Natural killer cell (primary cell): ENCODE data around the gene TTLL4. TPM values are rescaled to one million over a fixed set of nuclear protein-coding genes. Genes with fewer than 3 reads are reported as not detected.
"Not testable (repeated sequence)": the region's sequence is repeated elsewhere in the genome, so short reads cannot be mapped to it uniquely, and the experiment has no call there.

Experiments used
- ATAC-seq, 3 donors: fragments of 150-1000 bp in 2 of 3; fragments of 200-7000 bp in 1 of 3; cut with Tn5 transposase; 1 replicate in 1 of 3; 2 replicates in 2 of 3; pipeline ENCODE4 v1.10.0; 2021; ENCODE audit warnings: mild to moderate bottlenecking in 2 of 3, moderate library complexity in 2 of 3
- DNase-seq, 2 donors: peaks; one replicate each; pipeline versions ENCODE4 v3.0.0 to v3.0.0-alpha.2; 2013 to 2021; ENCODE audit warnings: mixed read lengths in 1 of 2
- H3K27ac ChIP-seq: one replicate; pipeline ENCODE4 v1.5.1; 2013; ENCODE audit warnings: mild to moderate bottlenecking, low read length
- H3K27me3 ChIP-seq: one replicate; pipeline ENCODE4 v1.6.1; 2013; ENCODE audit warnings: low read length; ENCODE audit not compliant: control insufficient read depth, insufficient read depth
- H3K36me3 ChIP-seq: one replicate; pipeline ENCODE4 v1.6.1; 2013; ENCODE audit warnings: low read length; ENCODE audit not compliant: control insufficient read depth, insufficient read depth
- H3K4me1 ChIP-seq: one replicate; pipeline ENCODE4 v1.6.1; 2013; ENCODE audit warnings: low read length; ENCODE audit not compliant: control insufficient read depth, insufficient read depth
- H3K4me3 ChIP-seq: one replicate; pipeline ENCODE4 v1.5.1; 2013; ENCODE audit warnings: low read length
- H3K9me3 ChIP-seq: one replicate; pipeline ENCODE4 v1.6.1; 2013; ENCODE audit warnings: low read length; ENCODE audit not compliant: control insufficient read depth, insufficient read depth
- H3K27ac Mint-ChIP-seq, 2 donors: one replicate each; pipeline ENCODE4 v1.8.0; 2022; ENCODE audit warnings: mild to moderate bottlenecking in 2 of 2, mixed read lengths in 2 of 2, moderate library complexity in 1 of 2
- H3K27me3 Mint-ChIP-seq, 2 donors: one replicate each; pipeline ENCODE4 v1.8.0; 2022; ENCODE audit warnings: low read depth in 2 of 2, mixed read lengths in 2 of 2
- H3K36me3 Mint-ChIP-seq: one replicate; pipeline ENCODE4 v1.8.0; 2022; ENCODE audit warnings: mixed read lengths
- H3K4me1 Mint-ChIP-seq, 2 donors: one replicate each; pipeline ENCODE4 v1.8.0; 2022; ENCODE audit warnings: mixed read lengths in 2 of 2
- H3K4me3 Mint-ChIP-seq: one replicate; pipeline ENCODE4 v1.8.0; 2022; ENCODE audit warnings: mild to moderate bottlenecking, moderate library complexity, mixed read lengths
- H3K9me3 Mint-ChIP-seq, 2 donors: one replicate each; pipeline ENCODE4 v1.8.0; 2022; ENCODE audit warnings: mixed read lengths in 2 of 2
- CTCF ChIP-seq: fragments of 200-600 bp; IDR thresholded peaks from one replicate; pipeline ENCODE4 v1.8.0; 2022; ENCODE audit warnings: antibody characterized with exemption
- WGBS: methylation state at CpG from one replicate; pipeline ENCODE4 v1.1.7; 2013; ENCODE audit warnings: missing lambda C conversion rate; ENCODE audit not compliant: insufficient coverage; 5-methylcytosine and 5-hydroxymethylcytosine counted together
- intact Hi-C: fragments of 100-400 bp; cut with micrococcal nuclease; formaldehyde crosslinking; loops from one replicate; pipeline ENCODE4 v1.14.2; 2022
- total RNA-seq, 4 donors: library from RNA; stranded (reverse); fragments of 120-200 nt in 1 of 4; gene quantifications; one replicate each; pipeline versions ENCODE4 v1.2.3 to v1.2.4, GENCODE V29; 2013 to 2022

Gene TTLL4
- total RNA-seq, 3 donors from 2014 or later (not counting 1 experiment from before 2014, with no cell fraction given): 20.2 to 25.5 (median 22.8) TPM

DNA sequence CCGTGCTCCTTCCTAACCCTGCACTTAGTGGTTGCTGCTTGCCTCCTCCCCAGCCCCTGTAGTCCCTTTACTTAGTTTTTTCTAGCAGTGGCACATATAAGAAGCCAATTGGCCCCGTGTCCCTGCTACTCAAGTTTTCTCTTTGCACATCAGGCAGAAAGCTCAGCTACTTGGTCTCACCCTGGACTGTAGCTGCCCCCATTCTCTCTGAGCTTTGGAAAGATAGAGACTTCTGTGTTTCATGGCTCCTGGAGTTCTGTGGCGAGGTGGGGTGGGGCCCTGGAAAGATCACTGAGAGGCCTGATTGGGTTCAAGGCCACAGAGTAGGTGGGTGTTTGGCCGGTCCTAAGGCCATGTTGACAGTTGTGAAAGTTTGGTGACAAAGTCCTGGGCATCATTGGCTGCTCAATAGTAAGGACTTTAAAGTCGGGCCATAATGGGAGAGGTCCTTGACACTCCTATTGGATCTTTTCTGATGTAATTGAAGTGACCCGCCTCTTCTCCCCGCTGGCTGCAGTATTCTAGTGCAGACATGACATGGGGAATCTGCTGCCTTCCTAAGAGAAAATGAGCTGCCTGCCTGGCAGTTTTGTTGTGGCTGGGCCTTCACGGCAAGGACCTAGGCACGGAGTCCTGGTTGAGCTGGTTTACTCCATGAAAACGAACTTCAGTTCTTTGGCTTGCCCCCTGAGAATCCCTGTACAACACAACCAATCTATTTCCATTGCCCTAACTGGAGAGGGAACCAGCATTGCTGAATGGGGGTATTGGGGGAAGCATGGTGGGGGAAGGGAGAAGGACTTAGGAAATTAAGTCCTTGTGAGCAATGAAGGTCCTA, 45.2 kb downstream of the TTLL4 start:
- Mint-ChIP-seq H3K4me1 (no peaks in the 10 kb centered on the region), H3K27me3 (no peaks in the 10 kb centered on the region), H3K27ac (no peak overlapping the region), H3K4me3 (no peak overlapping the region), H3K36me3 (peaks cover 10% of the 10 kb centered on the region), H3K9me3 (no peaks in the 10 kb centered on the region)
- Histone ChIP-seq H3K27me3 (no peaks in the 10 kb centered on the region), H3K9me3 (no peaks in the 10 kb centered on the region), H3K27ac (no peak overlapping the region), H3K4me1 (no peaks in the 10 kb centered on the region), H3K4me3 (no peak overlapping the region), H3K36me3 (peaks cover 28% of the 10 kb centered on the region)
- no peak for ATAC-seq
- WGBS: 95% methylated on average over 10 of the region's 10 CpGs
- DNase-seq: no peak
- TF ChIP-seq CTCF: no peak
- intact Hi-C loops: no loop called here

DNA sequence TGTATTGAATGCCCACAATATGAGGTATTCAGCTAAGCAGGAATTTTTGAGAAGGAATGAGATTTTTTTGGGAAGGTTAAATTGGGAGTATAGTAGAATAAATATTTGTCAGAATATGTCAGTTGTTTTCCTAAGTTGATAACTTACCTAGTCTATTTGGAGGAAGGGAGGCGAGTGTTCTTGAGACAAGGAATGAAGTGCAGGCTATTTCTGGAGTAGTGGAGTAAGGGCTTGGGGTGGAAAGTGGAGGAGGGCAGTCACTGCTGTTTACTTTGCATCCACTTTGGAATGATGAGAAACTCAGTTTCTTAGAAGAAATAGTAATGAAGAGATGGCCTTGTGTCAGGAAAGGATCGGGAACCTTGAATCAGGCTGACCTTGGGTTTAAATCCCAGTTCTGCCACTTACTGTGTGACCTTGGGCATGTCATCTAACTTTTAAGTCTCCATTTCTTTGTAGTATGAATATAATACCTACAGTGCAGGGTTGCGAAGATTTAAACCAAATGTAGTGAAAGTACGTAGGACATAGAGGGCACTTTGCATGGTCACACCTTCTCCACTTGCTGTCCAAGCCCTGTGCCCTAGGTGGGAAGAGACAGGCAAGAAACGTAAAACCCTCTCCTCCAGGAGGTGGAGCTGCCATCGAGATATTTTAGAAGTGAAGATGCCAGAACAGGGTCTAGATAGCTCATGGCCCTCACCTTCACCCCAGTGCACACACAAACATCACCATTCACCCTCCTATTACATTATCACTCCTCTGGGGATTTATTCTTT, 46.2 kb downstream of the TTLL4 start:
- intact Hi-C loops: no loop called here
- H3K4me1 ChIP-seq: no peaks in the 10 kb centered on the region
- no peaks in the 10 kb centered on the region for H3K27me3 Mint-ChIP-seq
- no peak overlapping the region for H3K4me3 Mint-ChIP-seq
- no peak overlapping the region for H3K27ac ChIP-seq
- peaks cover 10% of the 10 kb centered on the region for H3K36me3 Mint-ChIP-seq
- 95% methylated on average over 6 of the region's 6 CpGs for WGBS
- TF ChIP-seq CTCF: no peak
- DNase-seq (no peak), ATAC-seq (no peak)
- H3K27ac Mint-ChIP-seq: no peak overlapping the region
- no peaks in the 10 kb centered on the region for H3K9me3 ChIP-seq
- H3K4me1 Mint-ChIP-seq: no peaks in the 10 kb centered on the region
- no peaks in the 10 kb centered on the region for H3K27me3 ChIP-seq
- H3K9me3 Mint-ChIP-seq: no peaks in the 10 kb centered on the region
- H3K36me3 ChIP-seq: peaks cover 27% of the 10 kb centered on the region
- no peak overlapping the region for H3K4me3 ChIP-seq

DNA sequence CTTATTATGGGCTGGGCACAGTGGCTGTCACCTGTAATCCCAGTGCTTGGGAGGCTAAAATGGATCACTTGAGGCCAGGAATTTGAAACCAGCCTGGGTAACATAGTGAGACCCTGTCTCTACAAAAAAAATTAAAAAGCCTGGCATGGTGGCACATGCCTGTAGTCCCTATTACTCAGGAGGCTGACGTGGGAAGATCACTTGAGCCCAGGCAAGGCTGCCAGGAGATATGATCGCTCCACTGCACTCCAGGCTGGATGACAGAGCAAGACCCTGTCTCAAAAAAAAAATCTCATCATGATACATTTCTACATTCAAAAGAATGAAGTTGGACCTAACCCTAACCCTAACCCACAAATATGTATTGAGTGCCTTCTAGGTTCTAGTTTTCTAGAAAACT, 51.2 kb downstream of the TTLL4 start:
- H3K27ac Mint-ChIP-seq: no peak overlapping the region
- ATAC-seq: no peak
- 90% methylated on average over 2 of the region's 2 CpGs for WGBS

GRCh38 chr2:218772759-218773158, 62.1 kb downstream of the TTLL4 start:
- H3K4me3 Mint-ChIP-seq, H3K9me3 Mint-ChIP-seq, H3K4me3 ChIP-seq, H3K27me3 ChIP-seq, intact Hi-C loops, H3K4me1 Mint-ChIP-seq, ATAC-seq, DNase-seq, H3K36me3 ChIP-seq, H3K36me3 Mint-ChIP-seq, H3K27ac ChIP-seq, H3K27me3 Mint-ChIP-seq, H3K4me1 ChIP-seq, H3K27ac Mint-ChIP-seq: not testable (repeated sequence)
- H3K9me3 ChIP-seq: peaks cover 14% of the 10 kb centered on the region
- 86% methylated on average over 5 of the region's 5 CpGs for WGBS

More for the DNA sequence above, 51.2 kb downstream of the TTLL4 start:
- Mint-ChIP-seq H3K4me3 (no peak overlapping the region), H3K4me1 (no peaks in the 10 kb centered on the region), H3K36me3 (no peaks in the 10 kb centered on the region), H3K9me3 (no peaks in the 10 kb centered on the region), H3K27me3 (no peaks in the 10 kb centered on the region)
- Histone ChIP-seq H3K27me3 (no peaks in the 10 kb centered on the region), H3K36me3 (no peaks in the 10 kb centered on the region), H3K27ac (no peak overlapping the region), H3K4me3 (no peak overlapping the region), H3K9me3 (no peaks in the 10 kb centered on the region), H3K4me1 (no peaks in the 10 kb centered on the region)
- no peak for TF ChIP-seq CTCF
- no peak for DNase-seq
- intact Hi-C loops: no loop called here
